H1 (cell line): ENCODE measurements around the gene ISOC2. TPM values are rescaled to one million over a fixed set of nuclear protein-coding genes. Genes with fewer than 3 reads are reported as not detected.

Source experiments
- CTCF ChIA-PET: fragments of 300-600 bp; sonication (Branson Sonifier 250); formaldehyde crosslinking; loops from one replicate; lab custom pipeline; 2021; ENCODE audit not compliant: partially characterized antibody; lab: Charles Lee
- POLR2A ChIA-PET: fragments of 300-600 bp; sonication (Branson Sonifier 250); formaldehyde crosslinking; loops from one replicate; lab custom pipeline; 2021; ENCODE audit warnings: inconsistent platforms; ENCODE audit not compliant: partially characterized antibody; lab: Charles Lee
- DNase-seq, 2 experiments: peaks; one replicate each; pipeline versions ENCODE4 v3.0.0 to v3.0.0-alpha.2; 2010 to 2022; ENCODE audit warnings: low spot score in 2 of 2, low read depth in 1 of 2, mixed read lengths in 1 of 2
- FAIRE-seq: peaks from 2 replicates; lab custom pipeline; 2011; peaks lifted over from hg19 to GRCh38; lab: Jason Lieb, UNC
- H2AFZ ChIP-seq: 2 replicates; pipeline ENCODE4 v1.8.1; 2012; ENCODE audit warnings: low read length, inconsistent platforms
- H2AK5ac ChIP-seq: 2 replicates; pipeline ENCODE4 v1.6.1; 2013; ENCODE audit warnings: low read depth, low read length
- H2BK120ac ChIP-seq: replicated peaks from 2 replicates; pipeline ENCODE3; 2013; ENCODE audit warnings: low read depth, low read length, inconsistent platforms
- H2BK12ac ChIP-seq: 2 replicates; pipeline ENCODE4 v1.6.1; 2013; ENCODE audit warnings: low read depth, low read length
- H2BK15ac ChIP-seq: 2 replicates; pipeline ENCODE4 v1.6.1; 2013; ENCODE audit warnings: low read length
- H2BK20ac ChIP-seq: 2 replicates; pipeline ENCODE4 v1.6.1; 2013; ENCODE audit warnings: low read length
- H2BK5ac ChIP-seq: 2 replicates; pipeline ENCODE4 v1.6.1; 2013; ENCODE audit warnings: low read depth, low read length
- H3K14ac ChIP-seq: 2 replicates; pipeline ENCODE4 v1.6.1; 2013; ENCODE audit warnings: inconsistent platforms; ENCODE audit not compliant: insufficient read length
- H3K18ac ChIP-seq: 2 replicates; pipeline ENCODE4 v1.6.1; 2013; ENCODE audit warnings: low read length; ENCODE audit errors: extremely low read depth
- H3K23ac ChIP-seq: 2 replicates; pipeline ENCODE4 v1.6.1; 2013; ENCODE audit warnings: inconsistent platforms; ENCODE audit not compliant: insufficient read length
- H3K23me2 ChIP-seq: 2 replicates; pipeline ENCODE4 v1.6.1; 2013; ENCODE audit warnings: low read depth, low read length
- H3K27ac ChIP-seq: 2 replicates; pipeline ENCODE4 v1.6.1; 2011; ENCODE audit warnings: low read depth, low read length, inconsistent platforms
- H3K27me3 ChIP-seq, 4 experiments: replicated peaks in 1 of 4; 1 replicate in 1 of 4; 2 replicates in 3 of 4; pipeline versions ENCODE4 v1.6.1 to v1.8.1; 2011 to 2013; ENCODE audit warnings: low read length in 3 of 4, mild to moderate bottlenecking in 3 of 4, inconsistent platforms in 2 of 4, mixed read lengths in 2 of 4, moderate library complexity in 1 of 4; ENCODE audit not compliant: control insufficient read depth in 3 of 4, insufficient read depth in 3 of 4; ENCODE audit errors: extremely low read depth in 1 of 4
- H3K36me3 ChIP-seq, 4 experiments: 2 replicates each; pipeline versions ENCODE4 v1.6.1 to v1.8.1; 2011 to 2013; ENCODE audit warnings: mild to moderate bottlenecking in 4 of 4, low read length in 3 of 4, moderate library complexity in 2 of 4, control low read depth in 1 of 4, inconsistent platforms in 1 of 4; ENCODE audit not compliant: insufficient read depth in 4 of 4, control insufficient read depth in 2 of 4
- H3K4ac ChIP-seq: replicated peaks from 2 replicates; pipeline ENCODE3; 2013; ENCODE audit warnings: low read length, low read depth, mixed read lengths, inconsistent platforms; ENCODE audit not compliant: insufficient read length
- H3K4me1 ChIP-seq, 4 experiments: replicated peaks in 1 of 4; 1 replicate in 1 of 4; 2 replicates in 3 of 4; pipeline versions ENCODE4 v1.6.1 to v1.8.1; 2011 to 2013; ENCODE audit warnings: low read length in 3 of 4, inconsistent platforms in 2 of 4, mixed read lengths in 1 of 4; ENCODE audit not compliant: insufficient read depth in 4 of 4, control insufficient read depth in 3 of 4
- H3K4me2 ChIP-seq, 2 experiments: 2 replicates each; pipeline versions ENCODE4 v1.6.1 to v1.8.1; 2011 to 2013; ENCODE audit warnings: low read depth in 2 of 2, low read length in 2 of 2, control low read depth in 1 of 2, inconsistent platforms in 1 of 2, mild to moderate bottlenecking in 1 of 2; ENCODE audit not compliant: insufficient read depth in 1 of 2
- H3K4me3 ChIP-seq, 4 experiments: fragments of 200-600, 300-600 bp in 1 of 4; sonication (generic), shearing (Covaris generic), sonication (Bioruptor Twin) in 1 of 4; 2 replicates each; pipeline versions ENCODE4 v1.5.1 to v1.8.1; 2011 to 2016; ENCODE audit warnings: low read length in 4 of 4, low read depth in 3 of 4, control low read depth in 2 of 4, inconsistent platforms in 2 of 4, mild to moderate bottlenecking in 2 of 4, mixed read lengths in 1 of 4, moderate library complexity in 1 of 4; ENCODE audit not compliant: insufficient read depth in 2 of 4; ENCODE audit errors: extremely low read depth in 1 of 4
- H3K56ac ChIP-seq: replicated peaks from 2 replicates; pipeline ENCODE3; 2013; ENCODE audit warnings: low read depth, mild to moderate bottlenecking, mixed read lengths, low read length, inconsistent platforms; ENCODE audit not compliant: insufficient read length
- H3K79me1 ChIP-seq: 2 replicates; pipeline ENCODE4 v1.6.1; 2013; ENCODE audit warnings: low read depth, low read length, control low read depth
- H3K79me2 ChIP-seq, 2 experiments: 2 replicates each; pipeline versions ENCODE4 v1.6.1 to v1.8.1; 2012 to 2013; ENCODE audit warnings: low read length in 2 of 2, mild to moderate bottlenecking in 2 of 2, inconsistent platforms in 1 of 2; ENCODE audit not compliant: insufficient read depth in 2 of 2, control insufficient read depth in 1 of 2
- H3K9ac ChIP-seq, 4 experiments: replicated peaks in 1 of 4; 1 replicate in 1 of 4; 2 replicates in 3 of 4; pipeline versions ENCODE4 v1.6.1 to v1.8.1; 2011 to 2013; ENCODE audit warnings: low read depth in 3 of 4, low read length in 3 of 4, control low read depth in 2 of 4, mild to moderate bottlenecking in 2 of 4, moderate library complexity in 2 of 4, inconsistent platforms in 1 of 4; ENCODE audit errors: extremely low read depth in 1 of 4
- H3K9me3 ChIP-seq, 2 experiments: 2 replicates each; pipeline versions ENCODE4 v1.6.1 to v1.8.1; 2012 to 2013; ENCODE audit warnings: mild to moderate bottlenecking in 2 of 2, moderate library complexity in 2 of 2, control low read depth in 1 of 2, inconsistent platforms in 1 of 2, low read depth in 1 of 2, low read length in 1 of 2, mixed read lengths in 1 of 2; ENCODE audit not compliant: insufficient read depth in 2 of 2
- H4K20me1 ChIP-seq, 2 experiments: replicated peaks in 1 of 2; 2 replicates each; pipeline versions ENCODE3 to v1.8.1; 2011 to 2013; ENCODE audit warnings: inconsistent platforms in 2 of 2, low read length in 2 of 2, mild to moderate bottlenecking in 1 of 2; ENCODE audit not compliant: insufficient read depth in 2 of 2, control insufficient read depth in 1 of 2
- H4K5ac ChIP-seq: 2 replicates; pipeline ENCODE4 v1.6.1; 2013; ENCODE audit warnings: low read length, low read depth, mixed read lengths, inconsistent platforms; ENCODE audit not compliant: insufficient read length
- H4K8ac ChIP-seq: 2 replicates; pipeline ENCODE4 v1.8.0; 2013; ENCODE audit warnings: mild to moderate bottlenecking, moderate library complexity, low read length, inconsistent platforms; ENCODE audit not compliant: insufficient read depth; ENCODE audit errors: extremely low read depth
- H4K91ac ChIP-seq: replicated peaks from 2 replicates; pipeline ENCODE3; 2013; ENCODE audit warnings: low read length, mixed read lengths, inconsistent platforms; ENCODE audit not compliant: insufficient read length
- CEBPB ChIP-seq: IDR thresholded peaks from 2 replicates; pipeline ENCODE4 v1.6.1; 2012; ENCODE audit warnings: low read depth, low read length
- CREB1 ChIP-seq: IDR thresholded peaks from 2 replicates; pipeline ENCODE4 v1.6.1; 2012; ENCODE audit warnings: inconsistent platforms
- GABPA ChIP-seq: IDR thresholded peaks from 2 replicates; pipeline ENCODE4 v1.6.1; 2011; ENCODE audit warnings: mild to moderate bottlenecking, low read length, moderate library complexity, borderline replicate concordance; ENCODE audit not compliant: insufficient read depth
- GTF2F1 ChIP-seq: IDR thresholded peaks from 2 replicates; pipeline ENCODE4 v1.6.1; 2012; ENCODE audit warnings: low read depth, low read length, improper control_type of control experiment, borderline replicate concordance
- PHF8 ChIP-seq: fragments of 200-600 bp; sonication (generic); conservative IDR thresholded peaks from 2 replicates; pipeline ENCODE4 v1.7.1; 2012; ENCODE audit warnings: low read depth, mild to moderate bottlenecking, inconsistent platforms, low read length, moderate library complexity
- POLR2A ChIP-seq, 2 experiments: IDR thresholded peaks; 1 replicate in 1 of 2; 2 replicates in 1 of 2; pipeline ENCODE4 v1.6.1; 2011; ENCODE audit warnings: low read depth in 2 of 2, low read length in 2 of 2, mild to moderate bottlenecking in 2 of 2; ENCODE audit errors: control extremely low read depth in 1 of 2
- WGBS, 2 experiments: shearing (Covaris generic) in 1 of 2; methylation state at CpG; one replicate each; pipeline versions ENCODE4 v1.1.6 to v1.1.7; 2013 to 2015; ENCODE audit warnings: low lambda C conversion rate in 2 of 2, mixed read lengths in 2 of 2, inconsistent platforms in 1 of 2, low coverage in 1 of 2, missing lambda C conversion rate in 1 of 2; ENCODE audit not compliant: insufficient replicate concordance in 2 of 2, insufficient coverage in 1 of 2, insufficient read length in 1 of 2; ENCODE audit errors: extremely low coverage in 1 of 2, missing lambda C conversion rate in 1 of 2; 5-methylcytosine and 5-hydroxymethylcytosine counted together
- polyA plus RNA-seq, 7 experiments: library from polyadenylated mRNA; depleted of rRNA in 3 of 7; stranded (reverse) in 5 of 7; unstranded in 2 of 7; fragments of >200 nt in 5 of 7; fragments of 200-250 nt in 2 of 7; gene quantifications; 1 replicate in 5 of 7; 2 replicates in 1 of 7; 4 replicates in 1 of 7; pipeline versions ENCODE4 v1.2.1 to v1.2.3, GENCODE V29; 2011 to 2013; ENCODE audit warnings: missing spikeins in 2 of 7, mixed read lengths in 2 of 7
- total RNA-seq: library from RNA; stranded (reverse); fragmentation: NEBNext Ultra II Directional; extraction: Animal tissue kit (Norgen Biotek cat#: 25700); gene quantifications from 2 replicates; pipeline ENCODE4 v1.2.1, GENCODE V29; 2021
- TF ChIP-seq, protein P1 (sequence below): IDR thresholded peaks from 2 replicates; pipeline ENCODE4 v1.6.1; 2012; ENCODE audit warnings: inconsistent platforms
- TF ChIP-seq, protein P2 (sequence below): IDR thresholded peaks from 2 replicates; pipeline ENCODE4 v1.6.1; 2012; ENCODE audit warnings: inconsistent platforms

ISOC2 gene
- total and polyA plus RNA-seq, 2 of the 8 experiments (the other 6 are each of a cell fraction or from before 2014, with no cell fraction given) = 96.9 to 152 TPM

DNA sequence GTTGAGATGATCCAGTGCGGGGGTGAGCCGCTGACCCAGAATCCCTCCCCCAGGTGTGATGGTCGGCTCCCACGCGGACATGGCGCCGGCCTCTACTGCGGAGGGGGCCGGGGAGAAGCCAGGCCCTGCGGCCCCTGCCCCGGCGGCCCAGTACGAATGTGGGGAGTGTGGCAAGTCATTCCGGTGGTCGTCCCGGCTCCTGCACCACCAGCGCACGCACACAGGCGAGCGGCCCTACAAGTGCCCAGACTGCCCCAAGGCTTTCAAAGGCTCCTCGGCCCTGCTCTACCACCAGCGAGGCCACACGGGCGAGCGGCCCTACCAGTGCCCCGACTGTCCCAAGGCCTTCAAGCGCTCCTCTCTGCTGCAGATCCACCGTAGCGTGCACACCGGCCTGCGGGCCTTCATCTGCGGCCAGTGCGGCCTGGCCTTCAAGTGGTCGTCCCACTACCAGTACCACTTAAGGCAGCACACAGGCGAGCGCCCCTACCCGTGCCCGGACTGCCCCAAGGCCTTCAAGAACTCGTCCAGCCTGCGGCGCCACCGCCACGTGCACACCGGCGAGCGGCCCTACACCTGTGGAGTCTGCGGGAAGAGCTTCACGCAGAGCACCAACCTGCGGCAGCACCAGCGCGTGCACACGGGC, 19.8 kb upstream of the ISOC2 start:
- Histone ChIP-seq H2BK20ac (peak overlapping the region; percentile 48; the same call in 1 of the 2 replicates), H3K4ac (no peak overlapping the region), H3K56ac (no peak overlapping the region), H2BK120ac (no peak overlapping the region), H3K4me3 (peak overlapping the region in 1 of 4 experiments; percentile 25; a peak in 1 of 8 replicates), H2BK5ac (no peak overlapping the region; the same call in 1 of the 2 replicates), H3K9me3 (no peaks in the 10 kb centered on the region), H3K27me3 (no peaks in the 10 kb centered on the region), H3K27ac (no peak overlapping the region), H3K36me3 (peaks cover 0 to 10% (median 0%) of the 10 kb centered on the region in 4 experiments; a peak in 2 of 8 replicates), H4K20me1 (peaks cover 0 to 5% of the 10 kb centered on the region in 2 experiments), H2AFZ (no peak overlapping the region), H4K5ac (no peak overlapping the region), H3K4me1 (peaks cover 0 to 22% (median 15%) of the 10 kb centered on the region in 4 experiments; a peak in 6 of 7 replicates), H3K79me2 (peaks cover 0 to 23% of the 10 kb centered on the region in 2 experiments; a peak in 2 of 4 replicates), H3K4me2 (peak overlapping the region; percentile 1 to 42; a peak in 2 of 4 replicates), H4K91ac (peak overlapping the region; percentile 91), H2BK12ac (no peak overlapping the region), H3K23me2 (peaks cover 10% of the 10 kb centered on the region), H3K79me1 (peaks cover 13% of the 10 kb centered on the region), H3K18ac (peak overlapping the region; percentile 60; the same call in 1 of the 2 replicates), H2AK5ac (no peak overlapping the region; the same call in 1 of the 2 replicates), H3K9ac (no peak overlapping the region), H4K8ac (peak overlapping the region; percentile 57), H3K14ac (no peak overlapping the region), H3K23ac (no peak overlapping the region), H2BK15ac (no peak overlapping the region)
- DNase-seq (peak in 1 of 2 experiments; percentile 69), FAIRE-seq (no peak)
- WGBS, 2 experiments = 86% methylated on average over 45 of the region's 52 CpGs; no CpG with 5 or more reads in 1 of the 2 experiments
- POLR2A ChIA-PET = interaction anchor here (0.6 to 4.9 kb wide), 4 partner anchors 9 to 20 kb away, joined by 3 to 27 read pairs (median 3); no protein-coding TSS in a partner anchor
- TF ChIP-seq, protein P1, sequence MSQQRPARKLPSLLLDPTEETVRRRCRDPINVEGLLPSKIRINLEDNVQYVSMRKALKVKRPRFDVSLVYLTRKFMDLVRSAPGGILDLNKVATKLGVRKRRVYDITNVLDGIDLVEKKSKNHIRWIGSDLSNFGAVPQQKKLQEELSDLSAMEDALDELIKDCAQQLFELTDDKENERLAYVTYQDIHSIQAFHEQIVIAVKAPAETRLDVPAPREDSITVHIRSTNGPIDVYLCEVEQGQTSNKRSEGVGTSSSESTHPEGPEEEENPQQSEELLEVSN = peak; percentile 51; the same call in 1 of the 2 replicates
- TF ChIP-seq PHF8 = no peak
- no peak for TF ChIP-seq CEBPB
- TF ChIP-seq POLR2A (IDR thresholded peaks at IDR 0.05; ENCODE audit: control extremely low read depth in 1 of 2, low read depth in 2 of 2, low read length in 2 of 2) = no peak
- TF ChIP-seq CREB1 = no peak
- TF ChIP-seq GABPA = 0 out of 2 replicates have a peak, but pooled peaks have one; percentile 12
- TF ChIP-seq GTF2F1 = no peak
- TF ChIP-seq, protein P2, sequence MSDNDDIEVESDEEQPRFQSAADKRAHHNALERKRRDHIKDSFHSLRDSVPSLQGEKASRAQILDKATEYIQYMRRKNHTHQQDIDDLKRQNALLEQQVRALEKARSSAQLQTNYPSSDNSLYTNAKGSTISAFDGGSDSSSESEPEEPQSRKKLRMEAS = peak; percentile 67
- CTCF ChIA-PET = interaction anchor here (0.9 to 2.8 kb wide), 2 partner anchors 14 to 23 kb away, joined by 3 to 20 read pairs; no protein-coding TSS in a partner anchor
